ENCODE data around the gene USH1C.

Gene USH1C

DNA sequence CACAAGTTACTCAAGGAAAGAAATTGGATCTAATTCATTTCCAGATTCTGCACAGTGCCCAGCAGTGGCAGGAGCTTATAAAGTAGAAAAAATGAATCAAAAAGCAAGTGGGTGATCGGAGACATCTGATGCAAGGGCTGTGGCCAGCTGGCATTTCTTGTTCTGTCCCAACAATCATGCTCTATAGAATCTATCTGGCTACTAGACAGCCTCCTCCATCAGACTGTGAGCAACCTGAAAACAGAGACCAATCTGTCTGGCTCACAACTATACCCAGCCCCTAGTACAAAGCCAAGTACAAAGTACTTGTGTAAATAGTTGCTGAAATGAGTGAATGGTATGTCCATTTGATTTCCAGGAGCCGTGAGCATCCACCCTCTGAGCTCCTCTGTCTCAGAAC lies 11.4 kb downstream of the USH1C start:
- no peaks in the 10 kb centered on the region for H3K79me2 ChIP-seq (ENCODE audit: insufficient read depth, low read depth)
- no peak overlapping the region for H3K4me3 ChIP-seq (IDR thresholded peaks at IDR 0.05; ENCODE audit: insufficient read depth, low read depth, low read length)
- H3K27ac ChIP-seq, result no peak overlapping the region
- H3K4me1 ChIP-seq (ENCODE audit: low read depth, poor library complexity, severe bottlenecking), result no peaks in the 10 kb centered on the region
- no peak overlapping the region for H3K9ac ChIP-seq
- H3K27me3 ChIP-seq (ENCODE audit: insufficient read depth, low read depth), result no peaks in the 10 kb centered on the region; the same call in 1 of the 2 replicates
- no peak overlapping the region for H2AFZ ChIP-seq (ENCODE audit: low read depth)
- TF ChIP-seq, protein P1, sequence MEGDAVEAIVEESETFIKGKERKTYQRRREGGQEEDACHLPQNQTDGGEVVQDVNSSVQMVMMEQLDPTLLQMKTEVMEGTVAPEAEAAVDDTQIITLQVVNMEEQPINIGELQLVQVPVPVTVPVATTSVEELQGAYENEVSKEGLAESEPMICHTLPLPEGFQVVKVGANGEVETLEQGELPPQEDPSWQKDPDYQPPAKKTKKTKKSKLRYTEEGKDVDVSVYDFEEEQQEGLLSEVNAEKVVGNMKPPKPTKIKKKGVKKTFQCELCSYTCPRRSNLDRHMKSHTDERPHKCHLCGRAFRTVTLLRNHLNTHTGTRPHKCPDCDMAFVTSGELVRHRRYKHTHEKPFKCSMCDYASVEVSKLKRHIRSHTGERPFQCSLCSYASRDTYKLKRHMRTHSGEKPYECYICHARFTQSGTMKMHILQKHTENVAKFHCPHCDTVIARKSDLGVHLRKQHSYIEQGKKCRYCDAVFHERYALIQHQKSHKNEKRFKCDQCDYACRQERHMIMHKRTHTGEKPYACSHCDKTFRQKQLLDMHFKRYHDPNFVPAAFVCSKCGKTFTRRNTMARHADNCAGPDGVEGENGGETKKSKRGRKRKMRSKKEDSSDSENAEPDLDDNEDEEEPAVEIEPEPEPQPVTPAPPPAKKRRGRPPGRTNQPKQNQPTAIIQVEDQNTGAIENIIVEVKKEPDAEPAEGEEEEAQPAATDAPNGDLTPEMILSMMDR (conservative IDR thresholded peaks at IDR 0.05; ENCODE audit: low read depth, low read length), result no peak
- no peaks in the 10 kb centered on the region for H4K20me1 ChIP-seq (ENCODE audit: insufficient read depth)
- no peaks in the 10 kb centered on the region for H3K36me3 ChIP-seq (ENCODE audit: insufficient read depth)
- no peak overlapping the region for H3K4me2 ChIP-seq

DNA sequence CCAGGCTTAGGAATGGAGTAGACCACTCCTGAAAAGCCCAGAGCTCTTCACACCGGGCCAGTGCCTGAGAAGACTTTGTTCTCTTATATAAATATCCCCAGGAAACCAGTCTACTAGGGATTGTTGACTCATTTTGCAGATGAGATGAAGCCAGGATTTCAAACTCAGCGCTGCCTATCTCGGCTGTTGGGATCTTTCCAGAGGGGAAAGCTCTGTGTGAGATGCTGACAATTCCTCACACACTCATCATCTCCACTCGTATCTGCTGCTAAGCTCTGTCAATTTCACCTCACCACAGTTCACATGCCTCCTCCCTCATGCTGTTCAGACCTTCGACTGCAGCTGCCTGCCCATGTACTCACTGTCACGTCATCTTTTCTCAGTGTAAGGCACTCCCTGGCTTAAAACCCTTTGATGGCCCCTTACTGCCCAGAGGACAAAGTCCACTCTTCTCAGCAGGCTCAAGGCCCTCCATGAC lies 12.5 kb downstream of the USH1C start:
- Histone ChIP-seq H2AFZ (ENCODE audit: low read depth) (no peak overlapping the region), H3K9ac (no peak overlapping the region), H3K36me3 (ENCODE audit: insufficient read depth) (no peaks in the 10 kb centered on the region), H3K27me3 (ENCODE audit: insufficient read depth, low read depth) (no peaks in the 10 kb centered on the region; the same call in 1 of the 2 replicates), H3K4me1 (ENCODE audit: low read depth, poor library complexity, severe bottlenecking) (no peaks in the 10 kb centered on the region), H4K20me1 (ENCODE audit: insufficient read depth) (no peaks in the 10 kb centered on the region), H3K27ac (no peak overlapping the region), H3K79me2 (ENCODE audit: insufficient read depth, low read depth) (no peaks in the 10 kb centered on the region), H3K4me2 (no peak overlapping the region), H3K4me3 (IDR thresholded peaks at IDR 0.05; ENCODE audit: insufficient read depth, low read depth, low read length) (no peak overlapping the region)
- TF ChIP-seq, protein P1 (conservative IDR thresholded peaks at IDR 0.05; ENCODE audit: low read depth, low read length), result no peak

DNA sequence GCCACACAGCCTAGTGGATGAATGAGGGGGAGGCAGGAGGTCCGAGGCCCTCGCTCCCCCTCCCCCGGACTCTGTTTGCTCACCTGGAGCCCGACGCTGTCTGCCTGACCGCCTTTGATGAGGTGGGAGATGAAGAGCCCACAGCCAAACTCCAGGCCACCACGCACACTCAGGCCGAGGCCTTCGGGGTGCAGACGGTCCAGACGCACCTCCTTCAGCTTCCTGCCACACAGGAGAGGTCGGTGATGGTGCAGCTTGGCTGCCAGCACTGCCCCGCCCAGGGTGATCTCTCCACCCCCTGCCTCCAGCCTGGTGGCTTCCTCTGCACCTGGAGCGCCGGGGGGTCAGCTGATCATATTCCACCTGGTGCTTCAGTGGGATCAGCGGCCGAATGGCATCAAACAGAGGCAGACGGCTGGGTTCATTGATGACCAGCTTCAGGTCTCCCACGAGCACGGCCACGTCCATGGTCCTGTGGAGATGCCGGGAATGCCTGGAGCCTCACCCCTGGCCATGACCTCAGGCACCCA lies 13.1 kb downstream of the USH1C start:
- Histone ChIP-seq H3K9ac (no peak overlapping the region), H3K4me2 (no peak overlapping the region), H2AFZ (ENCODE audit: low read depth) (no peak overlapping the region), H4K20me1 (ENCODE audit: insufficient read depth) (no peaks in the 10 kb centered on the region), H3K79me2 (ENCODE audit: insufficient read depth, low read depth) (no peaks in the 10 kb centered on the region), H3K27ac (no peak overlapping the region), H3K36me3 (ENCODE audit: insufficient read depth) (no peaks in the 10 kb centered on the region), H3K4me3 (IDR thresholded peaks at IDR 0.05; ENCODE audit: insufficient read depth, low read depth, low read length) (no peak overlapping the region), H3K4me1 (ENCODE audit: low read depth, poor library complexity, severe bottlenecking) (no peaks in the 10 kb centered on the region), H3K27me3 (ENCODE audit: insufficient read depth, low read depth) (no peaks in the 10 kb centered on the region; the same call in 1 of the 2 replicates)
- TF ChIP-seq, protein P1 (conservative IDR thresholded peaks at IDR 0.05; ENCODE audit: low read depth, low read length), result no peak

DNA sequence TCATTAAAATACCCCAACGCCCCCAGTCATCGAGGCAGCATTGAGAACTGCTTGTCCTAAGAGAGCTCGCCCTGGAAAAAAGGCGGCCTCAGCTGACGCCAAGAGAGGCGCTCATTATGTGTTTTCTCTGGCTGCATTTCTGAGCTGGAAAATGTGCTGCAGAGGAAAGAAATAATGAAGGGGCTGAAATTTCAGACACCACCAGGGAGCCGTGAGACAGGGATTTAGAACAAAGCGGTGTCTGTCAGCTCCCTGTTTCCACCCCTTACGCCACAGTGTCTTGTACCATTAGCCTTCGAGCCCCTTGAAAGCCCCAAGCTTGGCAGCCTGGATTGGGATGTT lies 14.4 kb downstream of the USH1C start:
- no peak overlapping the region for H2AFZ ChIP-seq (ENCODE audit: low read depth)
- no peaks in the 10 kb centered on the region for H3K4me1 ChIP-seq (ENCODE audit: low read depth, poor library complexity, severe bottlenecking)
- no peaks in the 10 kb centered on the region for H3K79me2 ChIP-seq (ENCODE audit: insufficient read depth, low read depth)
- H3K27me3 ChIP-seq (ENCODE audit: insufficient read depth, low read depth), result no peaks in the 10 kb centered on the region; the same call in 1 of the 2 replicates
- no peaks in the 10 kb centered on the region for H3K36me3 ChIP-seq (ENCODE audit: insufficient read depth)
- H3K4me3 ChIP-seq (IDR thresholded peaks at IDR 0.05; ENCODE audit: insufficient read depth, low read depth, low read length), result no peak overlapping the region
- H3K9ac ChIP-seq, result no peak overlapping the region
- no peak overlapping the region for H3K27ac ChIP-seq
- TF ChIP-seq, protein P1 (conservative IDR thresholded peaks at IDR 0.05; ENCODE audit: low read depth, low read length), result no peak
- no peak overlapping the region for H3K4me2 ChIP-seq
- no peaks in the 10 kb centered on the region for H4K20me1 ChIP-seq (ENCODE audit: insufficient read depth)

Data from KMS-11 (cell line).